GM12878 (cell line): Measurements from ENCODE around the gene HSPA12A. TPM values are rescaled to one million over a fixed set of nuclear protein-coding genes. Genes with fewer than 3 reads are reported as not detected.

Experiments used
- ATAC-seq: fragments of 200-7000 bp; cut with Tn5 transposase; 3 replicates; pipeline ENCODE4 v1.9.1; 2020; ENCODE audit warnings: mild to moderate bottlenecking, moderate library complexity
- BruUV-seq: library from RNA; stranded (reverse); fragments of 400-500 nt; replicated peaks from 2 replicates; lab custom pipeline; 2021; lab: Mats Ljungman, UMichigan
- CTCF ChIA-PET: fragments of 300-600 bp; sonication (Branson Sonifier 250); formaldehyde crosslinking; extraction: SDS; loops from one replicate; lab custom pipeline; 2021; ENCODE audit warnings: inconsistent platforms; lab: Yijun Ruan, JAX
- POLR2A ChIA-PET: fragments of 350-600 bp; formaldehyde crosslinking; extraction: SDS; loops from one replicate; lab custom pipeline; 2021; ENCODE audit warnings: inconsistent platforms; lab: Charles Lee
- RAD21 ChIA-PET: fragments of 300-600 bp; sonication (Branson Sonifier 250); formaldehyde crosslinking; loops from one replicate; lab custom pipeline; 2023; ENCODE audit warnings: antibody characterized with exemption; ENCODE audit not compliant: unreplicated experiment; lab: Charles Lee
- SMC1A ChIA-PET: fragments of 300-600 bp; sonication (Branson Sonifier 250); formaldehyde crosslinking; loops from one replicate; lab custom pipeline; 2023; ENCODE audit not compliant: unreplicated experiment, uncharacterized antibody; lab: Charles Lee
- DNase-seq: peaks from one replicate; pipeline ENCODE4 v3.0.0-alpha.2; 2011; ENCODE audit warnings: low read depth, low spot score
- FAIRE-seq: peaks from 3 replicates; lab custom pipeline; 2011; peaks lifted over from hg19 to GRCh38; lab: Jason Lieb, UNC
- H2AFZ ChIP-seq: 2 replicates; pipeline ENCODE4 v1.6.0; 2011; ENCODE audit warnings: low read depth, low read length, control low read depth; ENCODE audit not compliant: control insufficient read depth
- H3K27ac ChIP-seq: 2 replicates; pipeline ENCODE4 v1.5.1; 2011; ENCODE audit warnings: control low read depth; ENCODE audit not compliant: control insufficient read depth, insufficient read depth
- H3K27me3 ChIP-seq, 2 experiments: replicated peaks in 1 of 2; 2 replicates each; pipeline versions ENCODE4 v1.6.0 to v1.6.1; 2011; ENCODE audit warnings: low read length in 1 of 2; ENCODE audit not compliant: control insufficient read depth in 2 of 2, insufficient read depth in 2 of 2
- H3K36me3 ChIP-seq, 2 experiments: 2 replicates each; pipeline ENCODE4 v1.5.1; 2011; ENCODE audit warnings: low read length in 1 of 2; ENCODE audit not compliant: control insufficient read depth in 2 of 2, insufficient read depth in 2 of 2
- H3K4me1 ChIP-seq: 2 replicates; pipeline ENCODE4 v1.6.1; 2011; ENCODE audit warnings: mild to moderate bottlenecking, low read length, moderate library complexity, mixed read lengths; ENCODE audit not compliant: control insufficient read depth, insufficient read depth
- H3K4me2 ChIP-seq: 2 replicates; pipeline ENCODE4 v1.6.0; 2011; ENCODE audit warnings: control low read depth; ENCODE audit not compliant: control insufficient read depth, insufficient read depth
- H3K4me3 ChIP-seq: fragments of 200-600 bp; sonication (generic); 2 replicates; pipeline ENCODE4 v1.5.1; 2016
- H3K79me2 ChIP-seq: 2 replicates; pipeline ENCODE4 v1.6.0; 2011; ENCODE audit warnings: low read length; ENCODE audit not compliant: control insufficient read depth, insufficient read depth
- H3K9ac ChIP-seq: 2 replicates; pipeline ENCODE4 v1.8.0; 2011; ENCODE audit warnings: low read length, control low read depth, mixed read lengths; ENCODE audit not compliant: control insufficient read depth, insufficient read depth
- H3K9me3 ChIP-seq: replicated peaks from 3 replicates; pipeline ENCODE4 v1.5.1; 2011; ENCODE audit warnings: mild to moderate bottlenecking, low read length; ENCODE audit not compliant: control insufficient read depth, insufficient read depth
- H4K20me1 ChIP-seq: 2 replicates; pipeline ENCODE4 v1.6.0; 2011; ENCODE audit not compliant: control insufficient read depth, insufficient read depth
- CTCF ChIP-seq, 3 experiments: IDR thresholded peaks in 2 of 3; conservative IDR thresholded peaks in 1 of 3; 2 replicates each; pipeline ENCODE4 v1.5.1; 2011; ENCODE audit warnings: low read depth in 3 of 3, low read length in 3 of 3, mild to moderate bottlenecking in 3 of 3, control low read depth in 2 of 3, moderate library complexity in 2 of 3, inconsistent platforms in 1 of 3, mixed read lengths in 1 of 3; ENCODE audit not compliant: control insufficient read depth in 2 of 3, insufficient read depth in 1 of 3; ENCODE audit errors: extremely low read depth in 1 of 3
- ESRRA ChIP-seq: IDR thresholded peaks from 2 replicates; pipeline ENCODE4 v1.6.1; 2012; ENCODE audit warnings: mild to moderate bottlenecking, low read length, improper control_type of control experiment
- HDGF ChIP-seq: fragments of 450-650 bp; IDR thresholded peaks from 2 replicates; pipeline ENCODE4 v1.6.1; 2016; ENCODE audit warnings: antibody characterized with exemption
- WGBS: methylation state at CpG from one replicate; pipeline ENCODE4 v1.1.6; 2016; ENCODE audit warnings: low lambda C conversion rate; ENCODE audit not compliant: insufficient replicate concordance, insufficient coverage; ENCODE audit errors: missing lambda C conversion rate; 5-methylcytosine and 5-hydroxymethylcytosine counted together
- in situ Hi-C: fragments of 300-500 bp; cut with MboI; formaldehyde crosslinking; loops from 9 replicates; pipeline ENCODE4 v1.14.3; 2018; ENCODE audit warnings: mixed read lengths
- intact Hi-C: fragments of 100-400 bp; cut with micrococcal nuclease; formaldehyde crosslinking; loops from one replicate; pipeline ENCODE4 v1.14.2; 2022; ENCODE audit not compliant: unreplicated experiment
- polyA plus RNA-seq, 11 experiments: library from polyadenylated mRNA; depleted of rRNA in 4 of 11; unstranded in 6 of 11; stranded (reverse) in 5 of 11; fragments of >200 nt; fragmentation: Nextera tagmentation in 4 of 11; fragmentation: Illumina TruSeq in 1 of 11; extraction: Ambion mirVana in 4 of 11; extraction: Trizol in 1 of 11; gene quantifications; 1 replicate in 1 of 11; 2 replicates in 10 of 11; pipeline versions ENCODE4 v1.2.1 to v1.2.3, GENCODE V29; 2011 to 2016; ENCODE audit warnings: inconsistent platforms in 2 of 11, missing spikeins in 2 of 11, low read depth in 1 of 11
- total RNA-seq, 4 experiments: library from RNA; depleted of rRNA in 3 of 4; stranded (reverse); fragments of >200 nt in 3 of 4; fragmentation: Illumina TruSeq in 1 of 4; extraction: Trizol in 1 of 4; gene quantifications; 2 replicates each; pipeline versions ENCODE4 v1.2.1 to v1.2.3, GENCODE V29; 2013 to 2021

The HSPA12A gene
- total and polyA plus RNA-seq, 10 of the 15 experiments (the other 5 are each of a cell fraction or from before 2014, with no cell fraction given): 0.90 to 20.2 (median 2.8) TPM

GRCh38 chr10:116737627-116738327 lies 4.6 kb downstream of the HSPA12A start:
- WGBS: 10% methylated on average over 16 of the region's 16 CpGs

More at GRCh38 chr10:116737627-116738327, 4.6 kb downstream of the HSPA12A start:
- Histone ChIP-seq H3K79me2 (no peaks in the 10 kb centered on the region), H3K9ac (no peak overlapping the region), H3K9me3 (no peaks in the 10 kb centered on the region), H3K27ac (no peak overlapping the region), H3K4me2 (no peak overlapping the region), H3K36me3 (no peaks in the 10 kb centered on the region), H3K27me3 (peaks cover 2 to 4% of the 10 kb centered on the region in 2 experiments; a peak in 3 of 4 replicates), H2AFZ (no peak overlapping the region), H3K4me1 (no peaks in the 10 kb centered on the region), H3K4me3 (no peak overlapping the region), H4K20me1 (no peaks in the 10 kb centered on the region)
- CTCF ChIA-PET: no interaction called here
- in situ Hi-C loops (no loop called here), intact Hi-C loops (no loop called here)
- POLR2A ChIA-PET: no interaction called here
- TF ChIP-seq HDGF: no peak
- TF ChIP-seq CTCF (IDR thresholded peaks at IDR 0.05 in 2 of 3, conservative IDR thresholded peaks at IDR 0.05 in 1 of 3; ENCODE audit: control insufficient read depth in 2 of 3, extremely low read depth in 1 of 3, insufficient read depth in 1 of 3, low read depth in 3 of 3, low read length in 3 of 3): peak in 1 of 3 experiments; percentile 6; a peak in 1 of 6 replicates
- TF ChIP-seq ESRRA: no peak
- DNase-seq (no peak), ATAC-seq (no peak), FAIRE-seq (no peak)
- SMC1A ChIA-PET: no interaction called here
- BruUV-seq: no TSS peak
- RAD21 ChIA-PET: no interaction called here
